IPS-18c (cell line): ENCODE data around the gene BHMT.

Source experiments
- H3K4me3 ChIP-seq: 2 replicates; pipeline ENCODE4 v1.7.0; 2013; ENCODE audit warnings: low read depth, mild to moderate bottlenecking, low read length, moderate library complexity; ENCODE audit not compliant: insufficient read depth
- H3K9me3 ChIP-seq: one replicate; pipeline ENCODE4 v1.6.1; 2013; ENCODE audit warnings: mild to moderate bottlenecking, low read length, moderate library complexity; ENCODE audit not compliant: control insufficient read depth, insufficient read depth

The BHMT gene

GRCh38 chr5:79108086-79108485 is 3.5 kb upstream of the BHMT start:
- Histone ChIP-seq H3K4me3 (no peak overlapping the region), H3K9me3 (no peaks in the 10 kb centered on the region)

GRCh38 chr5:79108792-79109191 is 2.8 kb upstream of the BHMT start:
- no peak overlapping the region for H3K4me3 ChIP-seq
- H3K9me3 ChIP-seq, result no peaks in the 10 kb centered on the region

GRCh38 chr5:79109527-79110492 is 1.8 kb upstream of the BHMT start:
- no peaks in the 10 kb centered on the region for H3K9me3 ChIP-seq
- H3K4me3 ChIP-seq, result no peak overlapping the region

DNA sequence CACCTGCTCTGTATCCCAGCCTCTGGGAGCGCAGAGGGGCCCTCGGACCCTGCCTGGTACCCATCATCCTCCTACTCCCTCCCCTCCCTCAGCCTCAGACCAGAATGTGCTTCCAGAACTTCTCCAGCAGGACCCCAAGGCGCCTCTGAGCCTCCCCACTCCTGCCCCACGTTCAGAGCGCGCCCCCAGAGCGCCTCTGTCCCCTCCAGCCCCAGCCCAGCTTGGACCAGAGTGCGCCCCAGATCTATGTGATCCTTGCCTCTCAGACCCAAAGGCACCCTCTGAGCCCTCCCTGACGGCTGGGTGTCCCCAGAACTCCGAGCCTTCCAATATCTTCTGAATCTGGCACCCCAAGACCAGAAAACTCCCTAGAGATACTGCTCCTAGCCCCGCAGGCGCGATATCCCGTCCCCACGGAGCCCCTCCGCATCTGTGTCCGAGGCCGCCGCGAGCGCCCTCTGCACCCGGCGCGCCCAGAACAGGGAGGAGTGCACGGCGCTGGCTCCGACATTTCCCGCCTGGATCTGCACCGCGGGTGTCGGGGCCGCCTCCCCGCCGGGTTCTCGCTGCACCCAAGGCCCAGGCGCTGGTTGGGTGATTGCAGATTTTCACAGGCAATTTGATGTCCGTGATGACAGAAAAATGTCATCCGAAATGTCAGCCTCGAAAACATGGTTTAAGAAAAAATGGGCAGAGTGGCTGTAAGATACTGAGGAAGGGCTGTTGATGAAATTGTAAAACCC is 522 bp downstream of the BHMT start:
- H3K4me3 ChIP-seq, result peak overlapping the region; percentile 47
- no peaks in the 10 kb centered on the region for H3K9me3 ChIP-seq

GRCh38 chr5:79112703-79113058 is 1.1 kb downstream of the BHMT start:
- no peak overlapping the region for H3K4me3 ChIP-seq
- H3K9me3 ChIP-seq, result no peaks in the 10 kb centered on the region

GRCh38 chr5:79119486-79119885 is 7.9 kb downstream of the BHMT start:
- no peaks in the 10 kb centered on the region for H3K9me3 ChIP-seq
- H3K4me3 ChIP-seq, result no peak overlapping the region

DNA sequence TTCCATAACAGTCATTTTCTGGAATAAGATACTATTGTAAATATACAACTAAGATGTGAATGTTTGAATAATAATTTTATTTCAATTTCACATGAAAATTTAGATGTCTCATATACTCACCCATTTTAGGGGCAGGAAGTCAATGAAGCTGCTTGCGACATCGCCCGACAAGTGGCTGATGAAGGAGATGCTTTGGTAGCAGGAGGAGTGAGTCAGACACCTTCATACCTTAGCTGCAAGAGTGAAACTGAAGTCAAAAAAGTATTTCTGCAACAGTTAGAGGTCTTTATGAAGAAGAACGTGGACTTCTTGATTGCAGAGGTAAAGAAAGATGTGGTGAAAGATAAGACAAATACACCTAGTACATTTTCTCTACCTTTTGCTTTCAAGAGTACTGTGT is 8.6 kb downstream of the BHMT start:
- Histone ChIP-seq H3K9me3 (no peaks in the 10 kb centered on the region), H3K4me3 (no peak overlapping the region)

DNA sequence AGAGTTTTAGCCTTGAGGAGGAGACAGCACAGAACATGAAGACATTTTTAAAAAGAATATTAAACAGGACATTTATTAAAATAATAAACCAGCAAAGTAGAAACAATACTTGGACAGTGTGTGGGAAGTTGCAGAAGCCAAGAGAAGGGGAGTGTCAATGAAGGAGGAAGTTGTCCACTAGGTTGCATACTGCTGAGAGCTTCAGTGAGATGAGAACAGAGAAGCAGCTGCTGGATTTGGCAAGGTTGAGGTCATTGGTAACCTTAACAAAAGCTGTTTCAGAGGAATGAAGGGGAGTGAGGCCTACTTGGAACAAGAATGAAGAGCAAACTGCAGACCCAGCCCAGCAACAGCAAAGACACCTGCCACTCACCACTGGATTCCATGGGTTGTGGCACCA is 11.4 kb downstream of the BHMT start:
- H3K9me3 ChIP-seq, result no peaks in the 10 kb centered on the region
- no peak overlapping the region for H3K4me3 ChIP-seq

DNA sequence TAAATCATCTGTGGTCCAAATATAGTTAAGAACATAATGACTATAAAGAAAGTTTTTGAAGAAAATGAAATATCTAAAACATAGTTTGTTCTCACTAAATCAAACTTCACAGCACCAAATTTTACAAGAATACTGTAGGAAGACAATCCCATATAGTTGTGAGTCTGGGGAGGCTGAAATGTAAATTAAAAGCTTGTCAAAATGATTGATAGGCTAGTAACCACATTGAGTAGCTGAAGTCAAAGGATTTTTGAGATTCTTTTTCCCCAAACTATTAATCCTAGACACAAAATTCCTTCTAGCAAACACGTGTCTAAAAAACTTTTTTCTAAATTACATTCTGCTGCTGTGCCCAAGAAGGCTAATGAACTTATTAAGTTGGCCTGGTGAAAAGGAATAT is 13.0 kb downstream of the BHMT start:
- H3K4me3 ChIP-seq, result no peak overlapping the region
- no peaks in the 10 kb centered on the region for H3K9me3 ChIP-seq

DNA sequence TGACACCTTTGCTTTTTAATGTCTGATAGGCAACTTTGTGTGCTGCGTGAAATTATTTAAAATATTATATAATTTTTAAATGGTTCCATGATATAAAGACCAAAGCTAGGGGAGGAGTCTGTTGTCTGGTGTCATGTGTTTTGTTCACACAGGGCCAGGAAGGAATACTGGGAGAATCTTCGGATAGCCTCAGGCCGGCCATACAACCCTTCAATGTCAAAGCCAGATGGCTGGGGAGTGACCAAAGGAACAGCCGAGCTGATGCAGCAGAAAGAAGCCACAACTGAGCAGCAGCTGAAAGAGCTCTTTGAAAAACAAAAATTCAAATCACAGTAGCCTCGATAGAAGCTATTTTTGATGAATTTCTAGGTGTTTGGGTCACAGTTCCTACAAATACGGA is 19.2 kb downstream of the BHMT start:
- Histone ChIP-seq H3K4me3 (no peak overlapping the region), H3K9me3 (no peaks in the 10 kb centered on the region)

DNA sequence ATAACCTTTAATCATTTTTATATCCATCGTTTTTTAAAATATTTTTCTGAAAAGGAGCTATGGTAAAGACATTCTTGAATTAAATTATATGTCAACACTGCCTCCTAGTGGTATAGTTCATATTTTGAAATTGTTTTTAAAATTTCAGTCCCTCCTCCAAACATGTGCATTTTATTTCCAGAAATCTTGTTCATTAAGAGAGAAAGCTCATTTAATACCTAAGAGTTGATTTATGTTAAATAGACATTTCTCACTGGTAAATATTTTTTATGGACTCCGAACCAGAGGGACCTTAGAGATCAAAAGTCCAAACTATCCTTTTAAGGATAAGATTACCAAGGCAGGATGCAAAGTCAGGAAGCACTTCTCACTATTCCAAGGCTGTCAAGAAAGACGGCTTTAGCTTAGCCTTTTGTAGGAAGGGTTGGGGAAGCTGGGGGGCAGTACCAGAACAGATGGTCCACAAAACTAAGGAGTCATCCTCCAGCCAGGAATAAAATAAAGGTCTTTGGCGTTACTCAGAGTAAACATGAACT is 21.6 kb downstream of the BHMT start:
- Histone ChIP-seq H3K9me3 (no peaks in the 10 kb centered on the region), H3K4me3 (no peak overlapping the region)

DNA sequence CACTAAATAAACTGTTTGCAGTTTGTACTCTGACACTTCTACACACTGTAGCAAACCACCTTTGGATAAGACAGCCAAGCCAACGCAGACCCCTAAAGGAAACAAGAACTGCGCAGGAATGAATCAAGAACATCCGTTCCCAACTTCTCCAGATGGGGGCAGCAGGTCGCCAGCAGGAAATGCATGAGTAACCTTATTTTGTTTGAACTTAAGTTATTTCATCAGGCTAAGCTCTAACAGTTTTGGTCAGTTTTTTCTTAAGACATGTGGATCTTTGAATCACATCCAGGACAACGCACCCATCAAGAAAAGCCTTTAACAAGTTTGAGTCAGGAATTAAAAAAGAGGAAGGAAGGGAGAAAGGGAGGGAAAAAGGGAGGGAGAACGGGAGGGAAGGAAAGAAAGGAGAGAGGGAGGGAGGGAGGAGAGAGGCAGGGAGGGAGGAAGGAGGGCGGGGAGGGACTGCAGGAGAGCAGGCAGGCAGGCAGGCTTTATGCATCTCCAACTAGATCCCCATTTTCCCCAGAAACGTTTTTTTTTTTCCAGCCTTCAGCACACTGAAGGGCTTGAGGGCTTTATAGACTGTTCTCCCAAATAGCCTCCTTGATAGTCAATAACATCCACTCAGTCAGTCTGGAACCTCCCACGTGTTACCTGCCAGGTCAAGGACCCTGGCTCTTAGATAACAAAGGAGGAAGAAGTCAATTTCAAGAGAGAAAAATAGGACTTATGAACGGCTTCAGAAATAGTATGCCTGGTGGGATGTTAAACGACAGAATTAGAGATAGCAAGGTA is 22.2 kb downstream of the BHMT start:
- no peaks in the 10 kb centered on the region for H3K9me3 ChIP-seq
- peak overlapping the region; percentile 20; the same call in 1 of the 2 replicates for H3K4me3 ChIP-seq

DNA sequence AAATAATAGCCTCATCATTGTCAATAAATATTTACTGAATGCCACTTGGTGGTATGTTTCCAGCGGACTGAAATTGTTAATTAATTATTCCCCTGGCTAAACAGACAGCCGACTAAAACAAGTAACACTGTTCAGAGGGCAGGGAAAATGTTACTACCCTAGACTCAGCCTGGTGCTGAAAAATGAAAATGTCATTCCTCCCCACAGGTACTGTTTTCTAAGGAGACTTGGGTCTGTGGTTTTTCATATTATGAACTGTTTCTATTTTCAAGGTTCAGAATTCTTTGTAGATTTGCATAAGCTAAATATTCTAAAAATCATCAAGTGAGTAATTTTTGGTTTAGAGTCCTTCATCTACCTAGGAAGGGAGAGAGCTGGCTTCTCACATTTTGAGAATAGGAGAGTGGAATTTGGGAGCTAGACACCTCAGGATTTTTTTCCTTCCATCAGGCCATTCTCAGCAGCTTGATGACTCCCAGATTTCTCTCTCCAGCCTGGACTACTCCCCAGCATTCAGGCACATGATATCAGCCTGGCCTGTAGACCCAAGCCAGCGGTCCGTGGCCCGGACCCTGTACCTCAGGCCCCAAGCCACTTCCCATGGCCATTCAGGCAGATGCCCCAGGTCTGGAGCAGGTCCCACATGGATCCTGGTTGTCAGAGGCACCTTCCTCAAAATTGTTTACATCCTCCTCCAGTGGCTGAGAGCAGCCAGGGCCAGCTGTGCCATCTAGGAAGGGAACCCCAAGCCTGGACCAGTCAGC is 24.4 kb downstream of the BHMT start:
- H3K9me3 ChIP-seq, result no peaks in the 10 kb centered on the region
- no peak overlapping the region for H3K4me3 ChIP-seq

DNA sequence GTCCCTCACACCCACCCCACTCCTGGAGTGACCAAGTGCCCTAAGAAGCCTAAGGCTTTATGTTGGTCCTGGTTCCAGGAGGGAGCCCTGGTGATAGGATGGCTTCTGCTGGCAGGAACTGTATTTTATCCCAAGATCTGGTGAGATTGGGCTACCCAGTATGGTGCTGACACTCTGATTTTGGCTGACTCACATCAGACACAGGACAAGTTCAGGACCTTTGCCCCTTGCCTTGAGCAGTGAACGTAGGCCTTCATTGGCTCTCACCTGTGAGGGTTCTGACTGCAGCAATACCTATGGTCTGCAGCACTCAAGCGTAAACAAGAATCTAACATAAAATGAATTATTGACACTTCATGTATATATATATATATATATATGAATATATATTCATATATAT is 25.0 kb downstream of the BHMT start:
- Histone ChIP-seq H3K9me3 (no peaks in the 10 kb centered on the region), H3K4me3 (no peak overlapping the region)

- Histone ChIP-seq H3K9me3 (no peaks in the 10 kb centered on the region), H3K4me3 (no peak overlapping the region)
These were observed 28.9 kb downstream of the BHMT start for GRCh38 chr5:79140553-79140952.

- H3K9me3 ChIP-seq, result no peaks in the 10 kb centered on the region
- no peak overlapping the region for H3K4me3 ChIP-seq
These were observed 32.2 kb downstream of the BHMT start for GRCh38 chr5:79143684-79144379.
